ENCODE results near the gene TASOR2. TPM values are rescaled to one million over a fixed set of nuclear protein-coding genes. Genes with fewer than 3 reads are reported as not detected.

TASOR2 gene
- total RNA-seq, 1 experiment from 2014 or later = 57.4 TPM

GRCh38 chr10:5666841-5667630, 17.6 kb upstream of the TASOR2 start:
- Histone ChIP-seq H3K27ac (ENCODE audit: low read length) (no peak overlapping the region), H3K27me3 (ENCODE audit: control insufficient read depth, insufficient read depth, low read length) (no peaks in the 10 kb centered on the region), H3K9me3 (ENCODE audit: control insufficient read depth, insufficient read depth, low read depth, low read length) (no peaks in the 10 kb centered on the region), H3K4me1 (ENCODE audit: control insufficient read depth, insufficient read depth, low read length) (peaks cover 4% of the 10 kb centered on the region; the same call in 1 of the 2 replicates), H3K4me3 (ENCODE audit: low read depth in 2 of 2, low read length in 2 of 2) (peak overlapping the region; percentile 63 to 71), H3K36me3 (ENCODE audit: control insufficient read depth, insufficient read depth, low read length) (no peaks in the 10 kb centered on the region; the same call in 1 of the 2 replicates)
- intact Hi-C loops (cut with micrococcal nuclease; ENCODE audit: unreplicated experiment) = no loop called here
- ATAC-seq (no peak), DNase-seq (ENCODE audit: low read depth, low spot score) (no peak)
- CTCF ChIA-PET = no interaction called here
- TF ChIP-seq POLR2AphosphoS5 (IDR thresholded peaks at IDR 0.05; ENCODE audit: low read depth, low read length) (no peak), TCF7L2 (IDR thresholded peaks at IDR 0.05; ENCODE audit: low read depth, low read length) (no peak), CTCF (IDR thresholded peaks at IDR 0.05) (no peak), SIN3A (IDR thresholded peaks at IDR 0.05; ENCODE audit: borderline replicate concordance, insufficient read depth, low read depth, low read length) (no peak)
- TF ChIP-seq, protein P1, sequence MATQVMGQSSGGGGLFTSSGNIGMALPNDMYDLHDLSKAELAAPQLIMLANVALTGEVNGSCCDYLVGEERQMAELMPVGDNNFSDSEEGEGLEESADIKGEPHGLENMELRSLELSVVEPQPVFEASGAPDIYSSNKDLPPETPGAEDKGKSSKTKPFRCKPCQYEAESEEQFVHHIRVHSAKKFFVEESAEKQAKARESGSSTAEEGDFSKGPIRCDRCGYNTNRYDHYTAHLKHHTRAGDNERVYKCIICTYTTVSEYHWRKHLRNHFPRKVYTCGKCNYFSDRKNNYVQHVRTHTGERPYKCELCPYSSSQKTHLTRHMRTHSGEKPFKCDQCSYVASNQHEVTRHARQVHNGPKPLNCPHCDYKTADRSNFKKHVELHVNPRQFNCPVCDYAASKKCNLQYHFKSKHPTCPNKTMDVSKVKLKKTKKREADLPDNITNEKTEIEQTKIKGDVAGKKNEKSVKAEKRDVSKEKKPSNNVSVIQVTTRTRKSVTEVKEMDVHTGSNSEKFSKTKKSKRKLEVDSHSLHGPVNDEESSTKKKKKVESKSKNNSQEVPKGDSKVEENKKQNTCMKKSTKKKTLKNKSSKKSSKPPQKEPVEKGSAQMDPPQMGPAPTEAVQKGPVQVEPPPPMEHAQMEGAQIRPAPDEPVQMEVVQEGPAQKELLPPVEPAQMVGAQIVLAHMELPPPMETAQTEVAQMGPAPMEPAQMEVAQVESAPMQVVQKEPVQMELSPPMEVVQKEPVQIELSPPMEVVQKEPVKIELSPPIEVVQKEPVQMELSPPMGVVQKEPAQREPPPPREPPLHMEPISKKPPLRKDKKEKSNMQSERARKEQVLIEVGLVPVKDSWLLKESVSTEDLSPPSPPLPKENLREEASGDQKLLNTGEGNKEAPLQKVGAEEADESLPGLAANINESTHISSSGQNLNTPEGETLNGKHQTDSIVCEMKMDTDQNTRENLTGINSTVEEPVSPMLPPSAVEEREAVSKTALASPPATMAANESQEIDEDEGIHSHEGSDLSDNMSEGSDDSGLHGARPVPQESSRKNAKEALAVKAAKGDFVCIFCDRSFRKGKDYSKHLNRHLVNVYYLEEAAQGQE (IDR thresholded peaks at IDR 0.05; ENCODE audit: insufficient read depth in 1 of 2, low read depth in 2 of 2, low read length in 1 of 2) = no peak
- in situ Hi-C loops (cut with HindIII; ENCODE audit: low pct_unique_long_range_greater_than_20kb, low sequenced_read_pairs) = no loop called here
- no TSS peak for BruUV-seq (replicated peaks)
- POLR2A ChIA-PET = no interaction called here

DNA sequence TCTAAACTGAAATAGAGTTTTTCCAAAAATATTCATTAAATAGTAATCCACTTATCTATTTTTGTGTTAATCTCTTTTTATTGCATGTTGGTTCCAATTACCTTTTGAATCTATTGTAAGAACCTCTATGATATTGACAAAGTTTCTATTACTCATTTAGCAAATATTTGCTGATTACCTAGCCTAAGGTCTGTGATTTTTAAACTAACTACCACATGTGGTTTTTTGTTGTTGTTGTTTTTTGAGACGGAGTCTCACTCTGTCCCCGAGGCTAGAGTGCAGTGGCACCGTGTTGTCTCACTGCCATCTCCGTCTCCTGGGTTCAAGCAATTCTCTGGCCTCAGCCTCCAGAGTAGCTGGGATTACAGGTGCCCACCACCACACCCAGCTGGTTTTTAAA, 16.2 kb upstream of the TASOR2 start:
- DNase-seq (ENCODE audit: low read depth, low spot score) = no peak
- ChIA-PET POLR2A (no interaction called here), CTCF (no interaction called here)
- H3K9me3 ChIP-seq (ENCODE audit: control insufficient read depth, insufficient read depth, low read depth, low read length) = no peaks in the 10 kb centered on the region
- in situ Hi-C loops (cut with HindIII; ENCODE audit: low pct_unique_long_range_greater_than_20kb, low sequenced_read_pairs) (no loop called here), intact Hi-C loops (cut with micrococcal nuclease; ENCODE audit: unreplicated experiment) (no loop called here)
- H3K27me3 ChIP-seq (ENCODE audit: control insufficient read depth, insufficient read depth, low read length) = no peaks in the 10 kb centered on the region
- no peak for TF ChIP-seq SIN3A (IDR thresholded peaks at IDR 0.05; ENCODE audit: borderline replicate concordance, insufficient read depth, low read depth, low read length)
- no peak for TF ChIP-seq TCF7L2 (IDR thresholded peaks at IDR 0.05; ENCODE audit: low read depth, low read length)
- TF ChIP-seq CTCF (IDR thresholded peaks at IDR 0.05) = no peak
- no peak for TF ChIP-seq POLR2AphosphoS5 (IDR thresholded peaks at IDR 0.05; ENCODE audit: low read depth, low read length)
- TF ChIP-seq, protein P1 (IDR thresholded peaks at IDR 0.05; ENCODE audit: insufficient read depth in 1 of 2, low read depth in 2 of 2, low read length in 1 of 2) = no peak
- no peaks in the 10 kb centered on the region; the same call in 1 of the 2 replicates for H3K36me3 ChIP-seq (ENCODE audit: control insufficient read depth, insufficient read depth, low read length)
- BruUV-seq (replicated peaks) = no TSS peak
- ATAC-seq = no peak
- H3K27ac ChIP-seq (ENCODE audit: low read length) = no peak overlapping the region
- H3K4me3 ChIP-seq (ENCODE audit: low read depth in 2 of 2, low read length in 2 of 2) = no peak overlapping the region
- peaks cover 4% of the 10 kb centered on the region; the same call in 1 of the 2 replicates for H3K4me1 ChIP-seq (ENCODE audit: control insufficient read depth, insufficient read depth, low read length)

Data from Panc1 (cell line).